ENCODE results near the gene UBFD1.
A peak's percentile ranks its signal among the peaks of the same experiment; 100 is the strongest.
"Not testable (repeated sequence)": the region's sequence is repeated elsewhere in the genome, so short reads cannot be mapped to it uniquely, and the experiment has no call there.

UBFD1 gene

GRCh38 chr16:23556881-23557778 is at the start of gene UBFD1, which contains the start of gene EARS2:
TSS of gene UBFD1 (plus strand) at chr16:23557727. CDS start at chr16:23557743, 16 bp downstream.
TSS of gene EARS2 (minus strand) at chr16:23557350. CDS start at chr16:23557343, 7 bp downstream.
- DNase-seq, result peak; percentile 96

- DNase-seq, result no peak
These were observed 48.7 kb upstream of the UBFD1 start for GRCh38 chr16:23508589-23509440.

GRCh38 chr16:23509441-23509754 is 48.1 kb upstream of the UBFD1 start:
- no peak for DNase-seq

GRCh38 chr16:23509782-23510163 is 47.8 kb upstream of the UBFD1 start:
- peak; percentile 44 for DNase-seq

GRCh38 chr16:23510164-23510914 is 47.2 kb upstream of the UBFD1 start, which contains the start of gene GGA2:
TSS of gene GGA2 (minus strand) at chr16:23510494. CDS start at chr16:23510411, 83 bp downstream.
- DNase-seq, result peak; percentile 80

- DNase-seq, result not testable (repeated sequence)
These were observed 46.6 kb upstream of the UBFD1 start for GRCh38 chr16:23510915-23511270.

GRCh38 chr16:23511731-23512130 is 45.8 kb upstream of the UBFD1 start:
- DNase-seq, result no peak

GRCh38 chr16:23512168-23512695 is 45.3 kb upstream of the UBFD1 start:
- no peak for DNase-seq

- DNase-seq, result peak; percentile 56
These were observed 43.0 kb upstream of the UBFD1 start for GRCh38 chr16:23514381-23515152.

- no peak for DNase-seq
These were observed 41.6 kb upstream of the UBFD1 start for GRCh38 chr16:23515881-23516280.

- no peak for DNase-seq
These were observed 41.0 kb upstream of the UBFD1 start for GRCh38 chr16:23516366-23517137.

GRCh38 chr16:23518435-23518891 is 39.1 kb upstream of the UBFD1 start:
- DNase-seq, result no peak

GRCh38 chr16:23519282-23519681 is 38.2 kb upstream of the UBFD1 start:
- no peak for DNase-seq

GRCh38 chr16:23520500-23520899 is 37.0 kb upstream of the UBFD1 start:
- DNase-seq, result no peak

GRCh38 chr16:23521037-23521743 is 36.3 kb upstream of the UBFD1 start:
- DNase-seq, result no peak

- no peak for DNase-seq
These were observed 35.6 kb upstream of the UBFD1 start for GRCh38 chr16:23521965-23522364.

- no peak for DNase-seq
These were observed 34.2 kb upstream of the UBFD1 start for GRCh38 chr16:23523321-23523720.

GRCh38 chr16:23523876-23524385 is 33.6 kb upstream of the UBFD1 start:
- no peak for DNase-seq

- DNase-seq, result no peak
These were observed 32.6 kb upstream of the UBFD1 start for GRCh38 chr16:23524886-23525285.
